CD8-positive, alpha-beta memory T cell (primary cell): ENCODE measurements around the gene MAST4. TPM values are rescaled to one million over a fixed set of nuclear protein-coding genes. Genes with fewer than 3 reads are reported as not detected.

Experiments used
- CTCF ChIA-PET: fragments of 350-600 bp; sonication (Branson Sonifier 250); formaldehyde crosslinking; loops from one replicate; lab custom pipeline; 2021; ENCODE audit warnings: antibody characterized with exemption; lab: Charles Lee
- POLR2A ChIA-PET: fragments of 350-600 bp; sonication (Branson Sonifier 250); formaldehyde crosslinking; loops from one replicate; lab custom pipeline; 2021; ENCODE audit warnings: antibody characterized with exemption; lab: Charles Lee
- DNase-seq, 5 donors: peaks; one replicate each; pipeline versions ENCODE4 v3.0.0 to v3.0.0-alpha.2; 2020 to 2022; ENCODE audit warnings: mixed read lengths in 1 of 5
- H3K27ac ChIP-seq: one replicate; pipeline ENCODE4 v1.7.0; 2013; ENCODE audit warnings: low read depth, mild to moderate bottlenecking, low read length, moderate library complexity
- H3K27me3 ChIP-seq: 2 replicates; pipeline ENCODE4 v1.7.0; 2013; ENCODE audit warnings: low read length, mild to moderate bottlenecking; ENCODE audit not compliant: insufficient read depth, poor library complexity, severe bottlenecking
- H3K36me3 ChIP-seq: 2 replicates; pipeline ENCODE4 v1.7.0; 2013; ENCODE audit warnings: mild to moderate bottlenecking, low read length, moderate library complexity; ENCODE audit not compliant: insufficient read depth
- H3K4me1 ChIP-seq: 2 replicates; pipeline ENCODE4 v1.7.0; 2013; ENCODE audit warnings: mild to moderate bottlenecking, low read length, moderate library complexity; ENCODE audit not compliant: insufficient read depth
- H3K4me3 ChIP-seq: 2 replicates; pipeline ENCODE4 v1.7.0; 2013; ENCODE audit warnings: mild to moderate bottlenecking, low read length
- H3K9me3 ChIP-seq: 2 replicates; pipeline ENCODE4 v1.7.0; 2013; ENCODE audit warnings: mild to moderate bottlenecking, low read length
- H3K27ac Mint-ChIP-seq, 8 donors: one replicate each; pipeline ENCODE4 v1.8.0; 2020 to 2021; ENCODE audit warnings: mixed read lengths in 8 of 8, mild to moderate bottlenecking in 6 of 8, inconsistent platforms in 3 of 8, moderate library complexity in 3 of 8
- H3K27me3 Mint-ChIP-seq, 2 donors: one replicate each; pipeline ENCODE4 v1.8.0; 2020 to 2021; ENCODE audit warnings: mixed read lengths in 2 of 2, mild to moderate bottlenecking in 1 of 2, moderate library complexity in 1 of 2
- H3K36me3 Mint-ChIP-seq, 3 donors: one replicate each; pipeline ENCODE4 v1.8.0; 2020 to 2021; ENCODE audit warnings: mixed read lengths in 3 of 3, inconsistent platforms in 1 of 3, mild to moderate bottlenecking in 1 of 3
- H3K4me1 Mint-ChIP-seq, 3 donors: one replicate each; pipeline ENCODE4 v1.8.0; 2020 to 2021; ENCODE audit warnings: mixed read lengths in 3 of 3, inconsistent platforms in 1 of 3, mild to moderate bottlenecking in 1 of 3
- H3K4me3 Mint-ChIP-seq, 7 donors: one replicate each; pipeline ENCODE4 v1.8.0; 2020 to 2021; ENCODE audit warnings: mixed read lengths in 7 of 7, mild to moderate bottlenecking in 6 of 7, moderate library complexity in 4 of 7, inconsistent platforms in 2 of 7
- H3K9me3 Mint-ChIP-seq, 5 donors: one replicate each; pipeline ENCODE4 v1.8.0; 2020 to 2022; ENCODE audit warnings: mixed read lengths in 5 of 5, mild to moderate bottlenecking in 3 of 5, moderate library complexity in 2 of 5, inconsistent platforms in 1 of 5
- polyA plus RNA-seq: library from polyadenylated mRNA; unstranded; fragments of 300-500 nt; fragmentation: Illumina TruSeq; gene quantifications from one replicate; pipeline ENCODE4 v1.2.3, GENCODE V29; 2021
- total RNA-seq, 2 experiments: library from RNA; stranded (reverse); gene quantifications; one replicate each; pipeline ENCODE4 v1.2.3, GENCODE V29; 2021

The MAST4 gene
- total and polyA plus RNA-seq, 3 experiments from 2014 or later = 5.0 to 7.2 (median 6.5) TPM

DNA sequence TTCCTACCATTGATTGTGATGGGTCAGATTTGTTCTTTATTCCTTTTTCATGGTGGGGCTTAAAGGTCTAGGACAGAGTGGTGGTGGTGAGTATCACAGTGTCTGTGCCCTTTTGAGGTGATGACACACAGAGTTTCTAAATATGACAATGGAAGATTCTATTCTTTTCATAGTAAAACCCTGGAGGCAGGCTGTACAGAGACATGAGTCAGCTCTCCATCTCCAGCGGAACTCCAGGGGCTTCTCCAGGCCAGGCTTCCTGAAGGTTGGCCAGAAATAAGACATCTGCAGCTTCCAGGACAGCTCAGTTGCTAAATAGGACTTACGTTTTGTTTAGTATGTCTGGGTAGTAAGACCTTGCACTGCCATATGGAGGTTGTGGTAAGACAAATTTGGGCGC, 370.9 kb downstream of the MAST4 start:
- Histone ChIP-seq H3K27ac (no peak overlapping the region), H3K9me3 (no peaks in the 10 kb centered on the region), H3K27me3 (no peaks in the 10 kb centered on the region), H3K4me3 (no peak overlapping the region), H3K36me3 (no peaks in the 10 kb centered on the region), H3K4me1 (no peaks in the 10 kb centered on the region)
- H3K27ac Mint-ChIP-seq = no peak overlapping the region
- H3K4me3 Mint-ChIP-seq = no peak overlapping the region
- ChIA-PET CTCF (interaction anchor here (1.6 kb wide), 1 partner anchor 21 kb away, joined by 5 read pairs; no protein-coding TSS in a partner anchor), POLR2A (no interaction called here)
- no peak for DNase-seq
- H3K4me1 Mint-ChIP-seq = no peaks in the 10 kb centered on the region
- no peaks in the 10 kb centered on the region for H3K27me3 Mint-ChIP-seq
- H3K36me3 Mint-ChIP-seq = no peaks in the 10 kb centered on the region
- no peaks in the 10 kb centered on the region for H3K9me3 Mint-ChIP-seq

DNA sequence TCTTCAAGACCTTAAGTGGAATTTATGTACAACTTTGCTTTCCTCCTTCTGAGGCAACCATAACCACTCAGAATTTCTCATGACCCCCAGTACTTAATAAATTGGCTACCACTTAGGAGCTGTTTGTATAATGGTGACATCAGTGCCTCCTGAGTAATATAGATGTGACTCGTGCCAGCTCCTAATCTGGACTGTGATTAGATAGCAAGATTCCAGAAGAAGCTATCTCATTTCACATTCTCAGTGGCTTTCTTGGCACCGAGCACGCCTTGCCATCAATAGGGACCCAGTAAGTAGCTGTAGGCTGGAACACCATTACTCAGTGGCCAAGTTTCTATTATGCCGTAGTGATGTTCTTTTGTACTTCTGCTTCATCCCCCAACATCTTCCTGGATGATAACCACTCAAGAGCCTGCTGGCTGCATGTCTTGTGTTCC, 371.7 kb downstream of the MAST4 start:
- no peak overlapping the region for H3K27ac Mint-ChIP-seq
- H3K27ac ChIP-seq = no peak overlapping the region
- ChIA-PET POLR2A (no interaction called here), CTCF (interaction anchor here (1.6 kb wide), 1 partner anchor 20 kb away, joined by 5 read pairs; no protein-coding TSS in a partner anchor)
- no peaks in the 10 kb centered on the region for H3K4me1 ChIP-seq
- no peak overlapping the region for H3K4me3 ChIP-seq
- no peaks in the 10 kb centered on the region for H3K9me3 ChIP-seq
- DNase-seq = no peak
- H3K27me3 ChIP-seq = no peaks in the 10 kb centered on the region
- H3K4me1 Mint-ChIP-seq = no peaks in the 10 kb centered on the region
- no peaks in the 10 kb centered on the region for H3K27me3 Mint-ChIP-seq
- no peaks in the 10 kb centered on the region for H3K9me3 Mint-ChIP-seq
- H3K36me3 ChIP-seq = no peaks in the 10 kb centered on the region
- no peak overlapping the region for H3K4me3 Mint-ChIP-seq
- H3K36me3 Mint-ChIP-seq = no peaks in the 10 kb centered on the region

DNA sequence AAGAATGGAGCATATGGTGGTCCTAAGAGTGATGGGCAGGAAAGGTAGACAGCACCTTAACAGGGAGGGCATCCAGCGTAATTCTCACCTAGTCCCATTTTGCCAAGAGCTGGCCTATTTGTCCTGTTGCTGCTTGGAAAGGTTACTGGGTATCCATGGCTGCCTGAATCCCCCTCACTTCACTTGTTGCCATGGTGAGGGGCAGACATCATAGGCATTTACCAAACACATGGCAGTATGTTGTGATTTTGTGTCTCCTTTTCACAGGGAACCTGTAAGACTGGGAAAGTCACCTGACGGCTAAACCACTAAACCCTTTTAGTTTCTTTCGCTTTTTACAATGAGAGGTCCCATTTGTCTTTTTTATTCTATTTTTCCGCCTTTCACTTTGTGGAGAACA, 373.3 kb downstream of the MAST4 start:
- CTCF ChIA-PET = no interaction called here
- Mint-ChIP-seq H3K36me3 (no peaks in the 10 kb centered on the region), H3K27ac (no peak overlapping the region), H3K27me3 (no peaks in the 10 kb centered on the region), H3K4me3 (no peak overlapping the region), H3K9me3 (no peaks in the 10 kb centered on the region), H3K4me1 (no peaks in the 10 kb centered on the region)
- Histone ChIP-seq H3K4me3 (no peak overlapping the region), H3K27me3 (no peaks in the 10 kb centered on the region), H3K4me1 (no peaks in the 10 kb centered on the region), H3K9me3 (no peaks in the 10 kb centered on the region), H3K27ac (no peak overlapping the region), H3K36me3 (no peaks in the 10 kb centered on the region)
- POLR2A ChIA-PET = no interaction called here
- DNase-seq = no peak

DNA sequence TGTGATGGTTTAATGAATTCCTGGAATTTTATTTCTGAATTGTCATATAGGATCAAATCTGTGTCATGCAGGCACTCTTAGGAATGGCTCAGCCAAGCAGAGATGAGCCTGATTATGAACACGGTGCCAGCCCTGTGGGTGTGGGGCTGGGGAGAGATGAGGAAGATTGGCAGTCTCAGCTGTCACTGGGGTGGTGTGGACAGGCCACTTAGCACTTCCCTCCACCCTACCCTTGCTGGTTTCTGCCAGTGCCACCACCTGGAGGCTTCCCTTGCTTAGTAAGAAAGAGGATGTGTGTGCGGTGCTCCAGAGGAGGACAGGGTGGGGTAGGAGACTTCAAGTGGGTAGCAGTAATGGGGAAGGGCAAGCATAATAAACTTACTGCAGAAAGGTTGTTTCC, 373.8 kb downstream of the MAST4 start:
- H3K27ac ChIP-seq = no peak overlapping the region
- H3K27ac Mint-ChIP-seq = peak overlapping the region in 1 of 8 donors; percentile 26
- H3K9me3 Mint-ChIP-seq = no peaks in the 10 kb centered on the region
- H3K27me3 Mint-ChIP-seq = no peaks in the 10 kb centered on the region
- no peaks in the 10 kb centered on the region for H3K4me1 Mint-ChIP-seq
- H3K9me3 ChIP-seq = no peaks in the 10 kb centered on the region
- no peak overlapping the region for H3K4me3 Mint-ChIP-seq
- H3K4me1 ChIP-seq = no peaks in the 10 kb centered on the region
- H3K4me3 ChIP-seq = no peak overlapping the region
- H3K36me3 ChIP-seq = no peaks in the 10 kb centered on the region
- POLR2A ChIA-PET = no interaction called here
- CTCF ChIA-PET = no interaction called here
- no peak for DNase-seq
- no peaks in the 10 kb centered on the region for H3K27me3 ChIP-seq
- no peaks in the 10 kb centered on the region for H3K36me3 Mint-ChIP-seq

DNA sequence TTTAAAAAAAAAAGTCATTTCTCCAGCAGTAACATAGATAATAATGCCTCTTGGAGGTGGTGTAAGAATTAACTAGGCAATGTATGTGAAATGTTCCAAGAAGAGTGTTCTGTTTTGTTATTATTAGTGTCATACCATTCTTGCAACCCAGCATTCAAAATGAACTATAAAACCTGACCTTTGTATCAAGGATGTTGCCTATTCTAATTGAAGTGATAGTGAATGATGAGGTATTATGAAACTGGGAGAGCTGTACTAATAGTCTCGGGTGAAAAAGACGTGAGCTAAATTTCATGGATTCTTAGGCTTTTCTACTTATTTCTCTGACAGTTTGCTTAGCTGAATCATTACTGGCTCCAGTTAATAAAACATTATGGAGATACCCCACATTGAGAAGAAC, 375.8 kb downstream of the MAST4 start:
- ChIA-PET CTCF (no interaction called here), POLR2A (no interaction called here)
- no peaks in the 10 kb centered on the region for H3K36me3 ChIP-seq
- no peak overlapping the region for H3K4me3 ChIP-seq
- Mint-ChIP-seq H3K4me1 (no peaks in the 10 kb centered on the region), H3K9me3 (no peaks in the 10 kb centered on the region), H3K27ac (no peak overlapping the region), H3K27me3 (no peaks in the 10 kb centered on the region), H3K36me3 (no peaks in the 10 kb centered on the region), H3K4me3 (no peak overlapping the region)
- H3K27ac ChIP-seq = no peak overlapping the region
- no peaks in the 10 kb centered on the region for H3K9me3 ChIP-seq
- no peaks in the 10 kb centered on the region for H3K4me1 ChIP-seq
- no peaks in the 10 kb centered on the region for H3K27me3 ChIP-seq
- no peak for DNase-seq

- Mint-ChIP-seq H3K27ac (no peak overlapping the region), H3K9me3 (no peaks in the 10 kb centered on the region), H3K4me1 (no peaks in the 10 kb centered on the region), H3K4me3 (no peak overlapping the region), H3K27me3 (peaks cover 0 to 8% of the 10 kb centered on the region in 2 donors), H3K36me3 (no peaks in the 10 kb centered on the region)
- Histone ChIP-seq H3K4me1 (no peaks in the 10 kb centered on the region), H3K27me3 (peaks cover 5% of the 10 kb centered on the region), H3K36me3 (no peaks in the 10 kb centered on the region), H3K9me3 (no peaks in the 10 kb centered on the region), H3K4me3 (no peak overlapping the region), H3K27ac (no peak overlapping the region)
- POLR2A ChIA-PET = no interaction called here
- CTCF ChIA-PET = interaction anchor here (1.0 to 1.7 kb wide), 2 partner anchors 13 to 21 kb away, joined by 3 to 4 read pairs; no protein-coding TSS in a partner anchor
- no peak for DNase-seq
These were observed 378.1 kb downstream of the MAST4 start for GRCh38 chr5:66974256-66974655.

GRCh38 chr5:66976108-66976507, 379.9 kb downstream of the MAST4 start:
- Histone ChIP-seq H3K27ac (no peak overlapping the region), H3K9me3 (no peaks in the 10 kb centered on the region), H3K27me3 (peaks cover 5% of the 10 kb centered on the region), H3K4me1 (no peaks in the 10 kb centered on the region), H3K36me3 (no peaks in the 10 kb centered on the region), H3K4me3 (no peak overlapping the region)
- ChIA-PET CTCF (interaction anchor here (2.0 kb wide), 1 partner anchor 11 kb away, joined by 9 read pairs; no protein-coding TSS in a partner anchor), POLR2A (no interaction called here)
- Mint-ChIP-seq H3K27ac (no peak overlapping the region), H3K9me3 (no peaks in the 10 kb centered on the region), H3K27me3 (peaks cover 0 to 17% of the 10 kb centered on the region in 2 donors), H3K36me3 (no peaks in the 10 kb centered on the region), H3K4me3 (no peak overlapping the region), H3K4me1 (no peaks in the 10 kb centered on the region)
- no peak for DNase-seq

GRCh38 chr5:66979738-66980137, 383.5 kb downstream of the MAST4 start:
- ChIA-PET CTCF (no interaction called here), POLR2A (no interaction called here)
- Mint-ChIP-seq H3K27me3 (peaks cover 4 to 28% of the 10 kb centered on the region in 2 donors), H3K9me3 (no peaks in the 10 kb centered on the region), H3K4me1 (no peaks in the 10 kb centered on the region), H3K27ac (no peak overlapping the region), H3K36me3 (no peaks in the 10 kb centered on the region), H3K4me3 (no peak overlapping the region)
- no peak overlapping the region for H3K27ac ChIP-seq
- H3K36me3 ChIP-seq = no peaks in the 10 kb centered on the region
- H3K27me3 ChIP-seq = peaks cover 5% of the 10 kb centered on the region
- no peaks in the 10 kb centered on the region for H3K9me3 ChIP-seq
- no peak overlapping the region for H3K4me3 ChIP-seq
- no peak for DNase-seq
- no peaks in the 10 kb centered on the region for H3K4me1 ChIP-seq
